GM19035 (cell line): ENCODE measurements around the gene ANO7.
A peak's percentile ranks its signal among the peaks of the same experiment; 100 is the strongest.

ENCODE experiments used
- ATAC-seq: cut with Tn5 transposase; IDR thresholded peaks from one replicate; pipeline ENCODE4 v1.9.1; 2021; ENCODE audit not compliant: unreplicated experiment

The ANO7 gene

DNA sequence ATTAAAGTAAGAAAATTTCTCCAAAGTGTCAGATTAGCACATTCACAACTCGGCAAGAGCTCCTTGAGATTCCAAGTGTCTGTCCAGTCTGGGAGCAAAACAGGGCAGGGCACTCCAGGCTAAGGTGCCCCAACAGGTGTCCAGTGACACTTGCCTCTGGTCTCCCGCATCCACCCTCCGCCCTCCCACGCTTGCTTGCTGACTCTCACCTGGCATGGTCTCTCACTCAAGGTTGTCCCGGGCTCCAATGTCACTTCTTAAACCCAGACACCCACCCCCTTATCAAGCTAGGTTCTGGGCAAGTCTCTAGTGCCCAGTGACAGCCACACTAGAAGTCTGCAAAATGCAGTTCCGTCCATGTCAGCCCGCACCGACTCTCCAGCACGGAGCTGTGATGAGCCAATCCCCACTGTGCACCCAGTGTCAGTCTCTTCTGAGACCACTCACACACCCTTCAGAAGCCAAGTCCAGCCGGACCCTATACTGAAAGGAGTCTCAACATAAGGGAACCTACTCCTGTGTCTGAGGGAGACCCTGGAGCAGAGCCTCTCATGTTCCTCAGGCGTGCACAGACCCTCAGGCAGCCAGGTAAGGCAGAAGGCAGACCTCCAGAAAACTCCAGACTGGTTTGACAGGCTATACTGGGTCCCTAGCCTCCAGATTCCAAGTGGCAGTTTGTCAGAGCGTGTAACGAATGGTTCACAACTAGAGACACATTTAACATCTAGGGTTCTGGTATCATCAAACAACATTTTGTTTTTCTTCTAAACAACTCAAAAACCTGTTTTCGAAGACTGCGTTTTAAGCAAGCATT is 81.4 kb downstream of the ANO7 start:
- ATAC-seq, result no peak

DNA sequence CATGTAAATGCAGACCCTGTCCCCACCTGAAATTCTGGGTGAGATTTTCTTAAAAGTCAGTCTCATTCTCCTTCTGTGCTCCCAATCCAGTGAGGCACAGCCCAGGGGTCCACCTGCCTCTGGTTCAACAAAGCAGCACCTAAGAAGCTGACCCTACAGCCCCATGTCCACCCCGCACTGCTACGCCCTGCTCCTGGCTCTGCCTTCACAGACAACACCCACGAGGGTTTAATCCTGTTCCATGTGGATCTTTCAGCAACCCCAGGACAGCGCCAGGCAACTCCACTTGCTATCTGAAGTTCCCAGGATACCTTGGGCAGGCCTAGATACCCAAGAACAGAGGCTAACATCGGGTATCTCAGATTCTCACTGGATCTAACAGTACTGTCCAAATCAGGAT is 82.1 kb downstream of the ANO7 start:
- ATAC-seq, result no peak

DNA sequence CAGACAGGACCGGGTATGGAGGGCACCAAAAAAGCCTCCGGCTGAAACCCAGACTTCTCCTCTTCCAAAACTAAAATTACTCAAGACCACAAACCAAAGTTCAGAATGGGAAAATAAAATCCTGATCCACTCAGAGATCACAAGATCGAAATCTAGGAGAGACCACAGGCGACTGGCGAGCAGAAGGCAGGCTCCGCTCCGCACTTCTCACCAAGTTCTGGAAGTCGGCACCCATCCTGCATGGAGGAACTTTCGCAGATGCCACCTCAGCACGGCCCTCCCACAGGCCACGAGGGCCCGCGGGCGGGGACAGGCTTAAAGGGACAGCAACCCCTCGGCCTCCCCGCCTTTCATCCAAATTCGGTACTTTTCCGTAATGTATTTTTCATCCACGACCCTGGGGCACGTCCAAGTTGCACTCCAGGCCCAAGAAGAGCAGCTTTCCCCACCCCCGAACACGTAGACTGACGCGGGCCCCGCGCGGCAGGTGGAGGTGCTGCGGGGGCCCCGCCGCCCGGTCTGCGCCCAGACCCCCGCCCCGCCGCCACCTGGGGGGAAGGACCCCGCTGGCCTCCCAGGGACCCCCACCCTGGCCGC is 83.3 kb downstream of the ANO7 start:
- ATAC-seq, result peak; percentile 53

DNA sequence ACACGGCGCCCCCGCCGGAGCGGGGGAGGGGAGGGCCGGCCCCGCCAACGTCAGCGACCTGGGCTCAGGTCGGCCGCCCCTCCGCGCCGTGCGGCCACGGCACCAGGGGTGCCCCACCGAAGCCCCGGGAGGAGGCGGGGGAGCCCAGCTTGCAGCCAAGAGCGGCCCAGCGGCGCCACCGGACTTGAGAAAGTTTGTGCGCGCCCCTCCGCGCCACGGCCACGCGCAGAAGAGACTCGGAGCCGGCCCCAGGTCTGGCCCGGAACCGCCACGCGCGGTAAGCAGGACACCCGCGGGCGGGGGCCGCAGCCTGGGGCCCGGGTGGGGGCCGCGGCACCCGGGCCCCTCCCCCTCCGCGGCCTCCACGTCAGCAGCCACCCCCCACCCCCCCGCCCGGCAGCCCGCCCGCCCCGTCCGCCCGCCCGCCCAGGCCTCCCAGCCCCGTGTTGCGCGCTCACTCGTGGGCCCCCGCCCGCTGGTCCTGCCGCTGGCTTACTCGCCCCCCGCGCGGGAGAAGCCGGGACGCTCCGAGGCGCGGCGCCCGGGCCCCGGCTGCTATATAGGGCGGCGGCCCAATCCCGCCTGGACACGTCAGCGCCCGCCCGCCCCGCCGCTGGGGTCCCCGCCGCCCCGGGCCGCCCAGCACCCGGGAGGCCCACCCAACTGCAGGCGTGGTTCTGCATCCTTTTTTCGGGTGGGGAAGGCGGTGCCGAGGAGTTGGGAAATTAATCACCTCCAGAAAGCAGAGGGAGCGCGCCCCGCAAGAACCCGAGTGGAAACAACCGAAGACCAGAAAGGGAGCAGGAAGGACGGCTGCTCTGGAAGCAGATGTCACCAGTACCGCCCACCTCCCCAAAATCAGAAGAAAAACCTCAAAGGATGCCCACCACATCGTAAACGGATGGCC is 84.1 kb downstream of the ANO7 start:
- peak; percentile 56 for ATAC-seq

- no peak for ATAC-seq
Observed at GRCh38 chr2:241273210-241274020, 84.9 kb downstream of the ANO7 start.

- ATAC-seq, result no peak
Observed at GRCh38 chr2:241274127-241274526, 85.7 kb downstream of the ANO7 start.
